Adrenal gland (tissue), 12 donors: ENCODE measurements around the gene PPP1R37. TPM values are rescaled to one million over a fixed set of nuclear protein-coding genes. Genes with fewer than 3 reads are reported as not detected.

Source experiments
- DNase-seq, 7 donors: peaks; one replicate each; pipeline ENCODE4 v3.0.0-alpha.2; 2019 to 2020
- H3K27ac ChIP-seq, 5 donors: fragments of 200-600 bp; sonication (generic) in 4 of 5; 1 replicate in 3 of 5; 2 replicates in 2 of 5; pipeline versions ENCODE4 v1.5.1 to v1.8.0; 2016 to 2020; ENCODE audit warnings: mild to moderate bottlenecking in 1 of 5
- H3K27me3 ChIP-seq: fragments of 200-600 bp; 2 replicates; pipeline ENCODE4 v1.8.0; 2021
- H3K36me3 ChIP-seq, 2 donors: fragments of 200-600 bp; replicated peaks in 1 of 2; 1 replicate in 1 of 2; 2 replicates in 1 of 2; pipeline versions ENCODE4 v1.5.1 to v1.8.0; 2018 to 2022
- H3K4me1 ChIP-seq, 2 donors: fragments of 200-600 bp; replicated peaks in 1 of 2; 1 replicate in 1 of 2; 2 replicates in 1 of 2; pipeline versions ENCODE4 v1.5.1 to v1.8.0; 2018 to 2021
- H3K4me3 ChIP-seq, 4 donors: fragments of 200-600 bp; sonication (generic) in 3 of 4; one replicate each; pipeline ENCODE4 v1.5.1; 2016 to 2018
- H3K9me3 ChIP-seq, 3 donors: fragments of 200-600 bp; sonication (generic) in 1 of 3; replicated peaks in 1 of 3; 1 replicate in 2 of 3; 2 replicates in 1 of 3; pipeline versions ENCODE4 v1.5.1 to v1.8.0; 2016 to 2021
- POLR2A ChIP-seq, 2 donors: fragments of 450-650 bp; IDR thresholded peaks; one replicate each; pipeline ENCODE4 v1.6.1; 2017; ENCODE audit warnings: antibody characterized with exemption in 2 of 2, mild to moderate bottlenecking in 2 of 2, moderate library complexity in 1 of 2
- WGBS, 4 donors: extraction: QIAGEN DNeasy Blood & Tissue Kit in 2 of 4; methylation state at CpG; one replicate each; pipeline versions ENCODE4 v1.1.5 to v1.1.7; 2013 to 2017; 5-methylcytosine and 5-hydroxymethylcytosine counted together
- intact Hi-C, 2 donors: fragments of 100-400 bp; cut with DNase I; formaldehyde crosslinking; loops; one replicate each; pipeline versions ENCODE4 v1.14.1 to v1.15.0; 2022 to 2023
- polyA plus RNA-seq, 3 donors: library from polyadenylated mRNA; stranded (reverse); fragments of 200-250 nt in 2 of 3; fragments of 350-450 nt in 1 of 3; fragmentation: Illumina TruSeq in 1 of 3; extraction: RNeasy Lipid Tissue Mini Kit (QIAGEN cat#74804) in 1 of 3; gene quantifications; one replicate each; pipeline ENCODE4 v1.2.3, GENCODE V29; 2013 to 2014
- total RNA-seq, 9 donors: library from RNA; depleted of rRNA in 4 of 9; stranded (reverse); fragments of >200 nt in 4 of 9; fragments of 120-200 nt in 1 of 9; fragmentation: NEBNext Ultra II Directional in 1 of 9; extraction: Animal tissue kit (Norgen Biotek cat#: 25700) in 1 of 9; gene quantifications; one replicate each; pipeline versions ENCODE4 v1.1.0 to v1.2.4, GENCODE V29; 2013 to 2023
- TF ChIP-seq, protein P1 (sequence below), 6 experiments: fragments of 450-650 bp in 4 of 6; fragments of 200-600 bp in 2 of 6; sonication (generic) in 1 of 6; IDR thresholded peaks; 1 replicate in 5 of 6; 2 replicates in 1 of 6; pipeline versions ENCODE4 v1.5.1 to v1.8.0; 2016 to 2021; ENCODE audit warnings: antibody characterized with exemption in 6 of 6, mild to moderate bottlenecking in 2 of 6, moderate library complexity in 1 of 6
- donor health status: healthy with polysubstance abuse.
- donor health status: Bipolar disorder and iron deficiency.
- donor health status: DM: yes; HTN: yes; CAD: no.
- donor health status: DM: no; HTN: no; CAD: no.
- donor health status: DM: no; HTN: no; CAD: no.
- donor health status: DM: yes; HTN: yes; CAD: no.

Gene PPP1R37
- total and polyA plus RNA-seq, 12 donors, result 16.4 to 244 (median 51.8) TPM

DNA sequence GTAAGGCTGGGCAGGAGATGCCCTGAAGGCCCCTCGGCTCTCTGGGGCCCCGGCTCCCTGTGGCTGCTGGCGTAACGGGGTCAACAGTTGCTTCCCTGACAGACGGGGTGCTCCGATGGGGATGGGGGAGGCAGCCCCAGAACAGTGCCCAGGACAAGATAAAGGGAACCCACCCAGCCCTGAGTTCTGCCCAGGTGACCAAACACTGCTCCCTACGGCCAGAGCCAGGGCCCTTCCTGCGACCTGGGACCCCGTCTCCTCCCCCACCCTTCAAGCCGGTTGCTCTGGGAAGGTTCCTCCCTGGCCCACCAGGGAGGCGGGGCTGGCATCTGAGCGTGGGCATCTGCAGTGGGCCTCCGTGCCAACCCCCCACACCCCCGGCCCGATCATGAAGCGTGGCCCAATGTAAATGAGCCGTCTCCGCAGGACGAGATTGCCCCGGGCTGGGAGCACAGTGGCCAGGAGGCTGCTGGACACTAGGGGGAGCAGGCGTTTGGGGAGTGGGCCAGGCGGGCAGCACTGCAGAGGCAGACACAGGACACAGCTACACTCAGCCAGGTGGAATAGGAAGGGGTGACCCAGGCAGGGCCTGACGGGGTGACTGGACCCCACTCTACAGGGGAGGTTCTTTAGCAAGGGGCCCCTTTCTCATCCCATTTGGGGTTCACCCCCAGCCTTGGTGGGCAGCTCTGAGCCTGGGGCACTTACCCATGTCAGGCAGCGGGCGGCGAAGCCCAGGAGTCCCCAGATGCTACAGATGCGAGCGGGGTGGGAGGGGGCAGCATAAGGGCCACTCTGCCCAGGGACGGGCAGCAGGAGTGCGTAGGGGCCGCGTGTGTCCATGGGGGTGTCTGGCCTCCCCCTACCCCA is 69.0 kb downstream of the PPP1R37 start:
- peak in 2 of 7 donors; percentile 59 to 63 for DNase-seq
- H3K27me3 ChIP-seq, result peaks cover 11% of the 10 kb centered on the region
- TF ChIP-seq, protein P1, sequence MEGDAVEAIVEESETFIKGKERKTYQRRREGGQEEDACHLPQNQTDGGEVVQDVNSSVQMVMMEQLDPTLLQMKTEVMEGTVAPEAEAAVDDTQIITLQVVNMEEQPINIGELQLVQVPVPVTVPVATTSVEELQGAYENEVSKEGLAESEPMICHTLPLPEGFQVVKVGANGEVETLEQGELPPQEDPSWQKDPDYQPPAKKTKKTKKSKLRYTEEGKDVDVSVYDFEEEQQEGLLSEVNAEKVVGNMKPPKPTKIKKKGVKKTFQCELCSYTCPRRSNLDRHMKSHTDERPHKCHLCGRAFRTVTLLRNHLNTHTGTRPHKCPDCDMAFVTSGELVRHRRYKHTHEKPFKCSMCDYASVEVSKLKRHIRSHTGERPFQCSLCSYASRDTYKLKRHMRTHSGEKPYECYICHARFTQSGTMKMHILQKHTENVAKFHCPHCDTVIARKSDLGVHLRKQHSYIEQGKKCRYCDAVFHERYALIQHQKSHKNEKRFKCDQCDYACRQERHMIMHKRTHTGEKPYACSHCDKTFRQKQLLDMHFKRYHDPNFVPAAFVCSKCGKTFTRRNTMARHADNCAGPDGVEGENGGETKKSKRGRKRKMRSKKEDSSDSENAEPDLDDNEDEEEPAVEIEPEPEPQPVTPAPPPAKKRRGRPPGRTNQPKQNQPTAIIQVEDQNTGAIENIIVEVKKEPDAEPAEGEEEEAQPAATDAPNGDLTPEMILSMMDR (IDR thresholded peaks at IDR 0.05), result peak; percentile 38 to 54 (median 48)
- no peak for TF ChIP-seq POLR2A (IDR thresholded peaks at IDR 0.05)
- no peaks in the 10 kb centered on the region for H3K36me3 ChIP-seq
- H3K4me3 ChIP-seq, result no peak overlapping the region
- no peaks in the 10 kb centered on the region for H3K4me1 ChIP-seq
- intact Hi-C loops, result no loop called here
- 38 to 71% (median 50%) methylated on average over 10 to 32 of the region's 32 CpGs for WGBS, 4 donors
- no peaks in the 10 kb centered on the region for H3K9me3 ChIP-seq
- no peak overlapping the region for H3K27ac ChIP-seq

DNA sequence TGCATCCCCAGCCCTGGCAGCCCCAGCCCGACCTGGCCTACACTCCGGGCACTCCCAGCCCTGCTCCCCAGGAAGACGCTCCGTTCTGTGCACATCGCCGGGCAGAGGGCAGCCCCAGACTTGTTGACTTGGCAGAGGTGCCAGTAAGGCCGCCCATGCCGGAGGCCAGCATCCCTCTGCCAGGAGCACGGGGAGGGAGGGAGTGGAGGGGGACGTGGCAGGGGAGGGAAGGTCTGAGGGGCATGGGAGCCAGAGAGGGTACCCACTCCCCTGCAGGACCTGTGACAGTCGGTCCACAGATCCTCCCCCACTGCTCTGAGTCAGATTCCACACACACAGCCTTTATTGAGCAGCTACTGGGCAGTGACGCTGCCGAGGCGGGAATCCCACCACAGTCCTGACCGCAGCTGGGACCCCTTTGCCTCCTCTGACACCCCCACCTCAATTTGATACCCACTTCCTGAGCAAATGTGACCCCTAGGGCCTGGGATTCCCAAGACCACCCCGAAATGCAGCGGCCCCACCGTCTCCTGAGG is 69.7 kb downstream of the PPP1R37 start:
- no peak for TF ChIP-seq POLR2A (IDR thresholded peaks at IDR 0.05)
- TF ChIP-seq, protein P1 (IDR thresholded peaks at IDR 0.05), result no peak
- H3K36me3 ChIP-seq, result no peaks in the 10 kb centered on the region
- 70 to 100% (median 75%) methylated on average over 1 to 18 of the region's 18 CpGs for WGBS, 4 donors
- H3K9me3 ChIP-seq, result no peaks in the 10 kb centered on the region
- no peaks in the 10 kb centered on the region for H3K4me1 ChIP-seq
- no peak overlapping the region for H3K4me3 ChIP-seq
- peaks cover 11% of the 10 kb centered on the region for H3K27me3 ChIP-seq
- intact Hi-C loops, result no loop called here
- DNase-seq, result no peak
- H3K27ac ChIP-seq, result no peak overlapping the region

DNA sequence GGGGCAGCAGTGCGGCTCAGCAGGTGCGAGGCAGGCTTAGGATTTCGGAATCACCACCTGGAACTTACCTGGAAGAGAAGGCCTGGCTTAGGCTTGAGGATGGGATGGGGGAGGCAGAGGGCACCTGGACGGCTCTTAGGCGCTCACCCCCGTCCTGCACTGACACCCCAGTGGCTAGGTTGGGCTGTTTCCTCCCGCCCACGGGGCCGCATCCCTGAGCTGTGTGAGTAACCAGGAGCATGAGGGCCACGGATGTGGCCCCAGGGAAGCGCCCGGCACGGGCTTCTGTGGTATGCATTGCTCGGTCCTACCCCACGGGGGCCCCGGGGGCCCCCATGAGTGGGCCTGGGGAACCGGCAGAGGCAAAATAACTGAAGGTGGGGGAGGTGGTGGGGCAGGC is 70.2 kb downstream of the PPP1R37 start:
- H3K27me3 ChIP-seq, result peaks cover 11% of the 10 kb centered on the region
- intact Hi-C loops, result no loop called here
- 84 to 89% (median 89%) methylated on average over 10 to 17 of the region's 17 CpGs for WGBS, 4 donors
- TF ChIP-seq, protein P1 (IDR thresholded peaks at IDR 0.05), result no peak
- no peak for TF ChIP-seq POLR2A (IDR thresholded peaks at IDR 0.05)
- no peak overlapping the region for H3K4me3 ChIP-seq
- H3K36me3 ChIP-seq, result no peaks in the 10 kb centered on the region
- no peak for DNase-seq
- no peak overlapping the region for H3K27ac ChIP-seq
- no peaks in the 10 kb centered on the region for H3K4me1 ChIP-seq
- no peaks in the 10 kb centered on the region for H3K9me3 ChIP-seq

DNA sequence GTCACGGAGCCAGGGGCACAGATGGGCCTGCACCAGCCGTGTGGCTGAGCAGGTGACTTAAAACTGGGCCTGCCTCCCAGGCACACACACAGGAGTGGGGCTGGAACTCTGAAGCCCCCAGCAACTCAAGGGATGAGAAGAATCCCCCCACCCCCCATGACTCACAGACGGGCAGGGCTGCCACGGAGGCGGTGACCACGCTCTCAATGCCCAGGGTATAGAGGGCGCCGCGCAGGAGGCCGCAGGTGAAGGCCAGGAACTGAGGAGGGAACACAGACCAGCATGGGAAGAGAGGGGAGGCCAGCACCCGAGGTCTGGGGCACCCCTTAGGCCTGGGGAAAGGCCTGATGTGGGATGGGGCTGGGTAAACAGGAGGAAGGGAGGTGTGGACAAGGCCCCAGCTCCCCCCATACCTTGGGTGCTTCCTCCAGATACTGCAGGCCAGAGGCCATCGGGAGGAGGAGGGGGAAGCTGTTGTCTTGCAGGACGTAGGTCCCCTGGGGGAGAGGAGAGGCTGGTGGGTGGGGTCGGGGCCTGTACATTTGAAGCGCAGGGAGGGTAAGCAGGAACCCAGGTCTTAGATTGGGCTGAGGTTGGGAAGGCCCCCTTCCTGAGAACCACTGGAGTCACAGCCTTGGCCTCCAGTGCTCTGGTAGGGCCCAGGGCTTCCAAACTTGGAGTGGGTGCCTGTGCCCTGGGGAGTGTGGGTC is 70.9 kb downstream of the PPP1R37 start:
- DNase-seq, result no peak
- Histone ChIP-seq H3K27me3 (peaks cover 7% of the 10 kb centered on the region), H3K36me3 (no peaks in the 10 kb centered on the region), H3K27ac (no peak overlapping the region), H3K4me1 (no peaks in the 10 kb centered on the region), H3K9me3 (no peaks in the 10 kb centered on the region), H3K4me3 (no peak overlapping the region)
- TF ChIP-seq POLR2A (IDR thresholded peaks at IDR 0.05), result no peak
- TF ChIP-seq, protein P1 (IDR thresholded peaks at IDR 0.05), result no peak
- intact Hi-C loops, result no loop called here
- 77 to 85% (median 82%) methylated on average over 13 to 15 of the region's 15 CpGs for WGBS, 4 donors
